ENCODE data around the gene HAND1. TPM values are rescaled to one million over a fixed set of nuclear protein-coding genes. Genes with fewer than 3 reads are reported as not detected.

Gene HAND1
- total RNA-seq, 4 donors from 2014 or later: not detected

GRCh38 chr5:154449786-154450185 lies 28.2 kb downstream of the HAND1 start:
- TF ChIP-seq CTCF (IDR thresholded peaks at IDR 0.05) (no peak), POLR2A (IDR thresholded peaks at IDR 0.05) (no peak)
- Histone ChIP-seq H3K27me3 (no peaks in the 10 kb centered on the region), H3K4me3 (no peak overlapping the region), H3K9me3 (no peaks in the 10 kb centered on the region), H3K36me3 (peaks cover 9 to 51% (median 14%) of the 10 kb centered on the region in 3 donors), H3K27ac (no peak overlapping the region), H3K4me1 (peaks cover 13 to 46% (median 17%) of the 10 kb centered on the region in 3 donors)
- WGBS, 2 donors: 74 to 78% methylated on average over 2 of the region's 2 CpGs
- intact Hi-C loops (cut with DNase I): no loop called here
- DNase-seq: no peak

GRCh38 chr5:154447089-154447725 lies 30.8 kb downstream of the HAND1 start:
- Histone ChIP-seq H3K27me3 (no peaks in the 10 kb centered on the region), H3K9me3 (no peaks in the 10 kb centered on the region), H3K4me1 (peaks cover 16 to 72% (median 23%) of the 10 kb centered on the region in 3 donors), H3K4me3 (peak overlapping the region; percentile 87 to 98 (median 96)), H3K36me3 (peaks cover 0 to 34% (median 2%) of the 10 kb centered on the region in 3 donors), H3K27ac (peak overlapping the region; percentile 88 to 94 (median 90))
- DNase-seq: no peak
- TF ChIP-seq CTCF (IDR thresholded peaks at IDR 0.05) (no peak), POLR2A (IDR thresholded peaks at IDR 0.05) (no peak)
- WGBS, 2 donors: 3 to 4% methylated on average over 8 to 10 of the region's 10 CpGs
- intact Hi-C loops (cut with DNase I): no loop called here

- Histone ChIP-seq H3K36me3 (peaks cover 0 to 34% (median 0%) of the 10 kb centered on the region in 3 donors), H3K27me3 (no peaks in the 10 kb centered on the region), H3K9me3 (no peaks in the 10 kb centered on the region), H3K27ac (peak overlapping the region; percentile 88 to 94 (median 90)), H3K4me1 (peaks cover 16 to 74% (median 23%) of the 10 kb centered on the region in 3 donors), H3K4me3 (peak overlapping the region; percentile 87 to 98 (median 96))
- intact Hi-C loops (cut with DNase I): no loop called here
- WGBS, 2 donors: 6% methylated on average over 6 of the region's 87 CpGs; no CpG with 5 or more reads in 1 of the 2 donors
- TF ChIP-seq CTCF (IDR thresholded peaks at IDR 0.05) (no peak), POLR2A (IDR thresholded peaks at IDR 0.05) (no peak)
- no peak for DNase-seq
These were observed 31.6 kb downstream of the HAND1 start for GRCh38 chr5:154446195-154447088.

GRCh38 chr5:154445422-154446194 lies 32.4 kb downstream of the HAND1 start, which contains the start of gene SAP30L:
TSS of gene SAP30L (plus strand) at chr5:154445997. CDS start at chr5:154446605, 608 bp downstream.
- peaks cover 0 to 34% (median 0%) of the 10 kb centered on the region in 3 donors for H3K36me3 ChIP-seq
- peak within 1 kb of the TSS; percentile 87 to 98 (median 96) for H3K4me3 ChIP-seq
- WGBS, 2 donors: 0 to 1% methylated on average over 16 to 19 of the region's 70 CpGs
- DNase-seq: peak; percentile 56
- no peaks in the 10 kb centered on the region for H3K27me3 ChIP-seq
- intact Hi-C loops (cut with DNase I): no loop called here
- H3K9me3 ChIP-seq: no peaks in the 10 kb centered on the region
- TF ChIP-seq CTCF (IDR thresholded peaks at IDR 0.05): no peak
- peak in 3 of 4 donors; percentile 80 to 87 (median 84) for TF ChIP-seq POLR2A (IDR thresholded peaks at IDR 0.05)
- peaks cover 16 to 73% (median 23%) of the 10 kb centered on the region in 3 donors for H3K4me1 ChIP-seq
- peak within 1 kb of the TSS; percentile 88 to 94 (median 90) for H3K27ac ChIP-seq
